Adipocyte (in vitro differentiated cells): Measurements from ENCODE around the gene SH3RF3.

ENCODE experiments used
- DNase-seq: peaks from one replicate; pipeline ENCODE4 v3.0.0-alpha.2; 2015; ENCODE audit warnings: low read depth
- H3K27me3 ChIP-seq: replicated peaks from 2 replicates; pipeline ENCODE4 v1.7.0; 2013; ENCODE audit warnings: mild to moderate bottlenecking, low read length, moderate library complexity; ENCODE audit not compliant: control insufficient read depth, insufficient read depth
- H3K36me3 ChIP-seq: 2 replicates; pipeline ENCODE4 v1.7.0; 2013; ENCODE audit warnings: low read length, mild to moderate bottlenecking, moderate library complexity; ENCODE audit not compliant: control insufficient read depth, insufficient read depth, severe bottlenecking
- H3K4me1 ChIP-seq: 2 replicates; pipeline ENCODE4 v1.7.0; 2013; ENCODE audit warnings: mild to moderate bottlenecking, low read length, moderate library complexity; ENCODE audit not compliant: control insufficient read depth, insufficient read depth
- H3K4me3 ChIP-seq: 2 replicates; pipeline ENCODE4 v1.7.0; 2013; ENCODE audit warnings: mild to moderate bottlenecking, low read length, moderate library complexity
- H3K9ac ChIP-seq: 2 replicates; pipeline ENCODE4 v1.7.0; 2013; ENCODE audit warnings: mild to moderate bottlenecking, low read length, moderate library complexity
- H3K9me3 ChIP-seq: 2 replicates; pipeline ENCODE4 v1.7.0; 2013; ENCODE audit warnings: mild to moderate bottlenecking, low read length, moderate library complexity; ENCODE audit not compliant: control insufficient read depth

The SH3RF3 gene

DNA sequence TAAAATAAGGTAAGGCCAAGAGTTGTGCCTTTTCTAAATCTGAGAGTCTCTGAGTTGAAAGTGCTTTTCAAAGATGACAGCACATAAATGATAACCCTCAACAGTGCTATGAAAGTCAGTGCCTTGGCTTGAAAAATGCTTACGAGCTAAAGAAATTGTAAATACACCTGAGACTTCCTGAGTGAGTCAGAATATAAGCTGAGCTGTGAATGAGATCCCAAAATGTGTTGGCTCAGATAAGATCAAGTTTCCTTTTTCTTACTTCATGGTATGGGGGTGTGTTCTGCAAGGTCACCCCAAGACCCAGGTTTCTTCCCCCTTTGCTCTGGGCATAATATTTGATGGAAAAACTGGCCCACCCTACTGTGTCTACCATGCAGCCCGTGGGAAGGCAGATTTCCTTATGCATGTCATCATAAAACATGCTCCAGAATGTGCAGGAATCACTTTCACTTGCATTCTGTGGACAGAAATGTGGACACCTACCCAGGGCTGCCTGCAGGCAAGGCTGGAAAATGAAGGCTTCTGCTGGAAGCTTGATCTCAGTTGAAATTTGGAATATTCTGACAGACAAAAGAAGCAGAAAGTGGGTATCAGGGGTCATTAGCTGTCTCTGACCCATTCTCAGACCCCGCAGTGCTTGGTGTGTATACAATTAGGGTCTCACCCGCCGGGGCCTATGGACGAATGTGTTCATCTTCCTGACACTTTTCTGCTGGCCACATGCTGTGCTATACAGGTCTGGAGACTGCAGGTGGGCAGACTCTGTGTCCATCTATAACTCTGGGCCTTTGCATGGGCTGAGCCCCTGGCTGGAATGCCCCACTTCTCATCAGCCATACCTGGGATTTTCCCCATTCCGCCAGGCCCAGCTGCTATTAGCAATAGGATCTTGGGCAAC lies 212.6 kb downstream of the SH3RF3 start:
- H3K9ac ChIP-seq = no peak overlapping the region
- no peaks in the 10 kb centered on the region for H3K27me3 ChIP-seq

GRCh38 chr2:109342256-109342850 lies 213.3 kb downstream of the SH3RF3 start:
- Histone ChIP-seq H3K4me1 (no peaks in the 10 kb centered on the region), H3K27me3 (no peaks in the 10 kb centered on the region), H3K36me3 (no peaks in the 10 kb centered on the region), H3K4me3 (no peak overlapping the region), H3K9me3 (no peaks in the 10 kb centered on the region), H3K9ac (no peak overlapping the region)
- no peak for DNase-seq

More for the DNA sequence above, 212.6 kb downstream of the SH3RF3 start:
- DNase-seq = no peak
- H3K4me1 ChIP-seq = peaks cover 3% of the 10 kb centered on the region
- H3K9me3 ChIP-seq = no peaks in the 10 kb centered on the region
- no peaks in the 10 kb centered on the region for H3K36me3 ChIP-seq
- H3K4me3 ChIP-seq = no peak overlapping the region

DNA sequence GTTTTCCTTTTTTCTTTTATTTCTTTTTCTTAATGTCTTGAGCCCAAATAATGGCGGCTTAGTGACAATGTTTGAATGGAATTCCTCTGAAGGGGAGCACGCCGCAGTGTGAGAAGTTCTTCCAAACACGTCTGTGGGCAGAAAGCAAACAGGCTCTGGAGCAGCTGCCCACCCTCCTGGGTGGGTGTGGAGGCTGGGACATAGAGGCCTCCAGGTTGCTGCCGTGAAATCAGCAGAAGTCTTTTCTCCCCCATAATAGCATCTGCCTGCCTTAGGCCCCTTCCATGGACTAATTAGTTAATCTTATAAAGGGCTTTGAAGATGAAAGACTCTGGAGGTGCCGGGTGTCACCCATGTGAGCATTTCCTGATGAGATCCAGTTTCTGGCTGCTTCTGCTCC lies 213.9 kb downstream of the SH3RF3 start:
- no peaks in the 10 kb centered on the region for H3K4me1 ChIP-seq

DNA sequence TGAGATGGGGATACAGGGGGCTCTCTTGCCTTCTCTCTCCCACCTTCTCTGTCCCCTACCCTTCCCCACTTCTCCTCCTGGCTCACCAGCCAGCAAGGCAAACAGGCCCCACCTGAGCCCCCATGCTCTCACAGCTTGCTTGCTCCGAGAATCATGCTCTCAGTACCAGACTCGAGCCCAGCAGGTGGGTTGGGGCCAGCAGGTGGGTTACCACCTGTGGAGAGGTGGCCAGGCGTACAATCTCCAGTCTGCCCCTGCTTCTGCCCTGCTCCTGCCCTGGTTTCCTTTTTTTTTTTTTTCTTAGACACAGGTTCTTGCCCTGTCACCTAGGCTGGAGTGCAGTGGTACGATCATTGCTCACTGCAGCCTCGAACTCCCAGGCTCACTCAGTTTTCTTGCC lies 214.5 kb downstream of the SH3RF3 start:
- Histone ChIP-seq H3K27me3 (no peaks in the 10 kb centered on the region), H3K9me3 (no peaks in the 10 kb centered on the region), H3K4me1 (no peaks in the 10 kb centered on the region), H3K9ac (no peak overlapping the region), H3K36me3 (no peaks in the 10 kb centered on the region), H3K4me3 (no peak overlapping the region)
- no peak for DNase-seq

More for the DNA sequence above, 213.9 kb downstream of the SH3RF3 start:
- no peaks in the 10 kb centered on the region for H3K36me3 ChIP-seq
- no peak overlapping the region for H3K9ac ChIP-seq
- no peak for DNase-seq
- no peak overlapping the region for H3K4me3 ChIP-seq
- no peaks in the 10 kb centered on the region for H3K9me3 ChIP-seq
- H3K27me3 ChIP-seq = no peaks in the 10 kb centered on the region

DNA sequence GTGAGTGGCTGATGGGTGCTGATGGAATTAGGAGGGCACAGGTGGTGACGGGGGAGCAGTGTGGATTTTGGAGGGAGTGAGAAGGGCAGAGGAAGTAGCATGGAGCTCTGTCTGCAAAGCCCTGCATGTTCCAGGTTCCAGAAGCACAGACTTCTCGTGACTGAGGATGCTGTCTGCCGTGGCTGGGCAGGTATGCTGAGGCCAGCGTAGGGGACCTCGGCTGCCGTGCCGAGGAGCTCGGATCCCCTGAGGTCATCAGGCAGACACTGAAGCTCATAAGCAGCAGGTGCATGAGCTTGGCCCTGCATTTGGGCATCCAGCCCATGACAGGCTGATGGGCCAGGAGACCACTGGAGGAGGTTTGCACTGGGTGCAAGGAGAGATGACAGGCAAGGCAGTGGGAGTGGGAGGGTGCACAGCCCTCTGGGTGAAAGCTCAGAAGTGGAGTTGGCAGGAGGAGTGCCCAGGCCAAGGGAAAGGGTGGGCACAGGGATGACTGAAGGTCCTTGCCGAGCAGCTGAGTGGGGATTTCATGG lies 215.3 kb downstream of the SH3RF3 start:
- H3K9me3 ChIP-seq = no peaks in the 10 kb centered on the region
- no peak overlapping the region for H3K4me3 ChIP-seq
- H3K36me3 ChIP-seq = no peaks in the 10 kb centered on the region
- H3K27me3 ChIP-seq = no peaks in the 10 kb centered on the region
- no peak overlapping the region for H3K9ac ChIP-seq
- H3K4me1 ChIP-seq = no peaks in the 10 kb centered on the region
- DNase-seq = no peak

- no peaks in the 10 kb centered on the region for H3K27me3 ChIP-seq
- H3K9me3 ChIP-seq = no peaks in the 10 kb centered on the region
- H3K36me3 ChIP-seq = no peaks in the 10 kb centered on the region
- H3K9ac ChIP-seq = no peak overlapping the region
- no peaks in the 10 kb centered on the region for H3K4me1 ChIP-seq
- no peak for DNase-seq
- no peak overlapping the region for H3K4me3 ChIP-seq
Measured at GRCh38 chr2:109345091-109345490, 216.1 kb downstream of the SH3RF3 start.

DNA sequence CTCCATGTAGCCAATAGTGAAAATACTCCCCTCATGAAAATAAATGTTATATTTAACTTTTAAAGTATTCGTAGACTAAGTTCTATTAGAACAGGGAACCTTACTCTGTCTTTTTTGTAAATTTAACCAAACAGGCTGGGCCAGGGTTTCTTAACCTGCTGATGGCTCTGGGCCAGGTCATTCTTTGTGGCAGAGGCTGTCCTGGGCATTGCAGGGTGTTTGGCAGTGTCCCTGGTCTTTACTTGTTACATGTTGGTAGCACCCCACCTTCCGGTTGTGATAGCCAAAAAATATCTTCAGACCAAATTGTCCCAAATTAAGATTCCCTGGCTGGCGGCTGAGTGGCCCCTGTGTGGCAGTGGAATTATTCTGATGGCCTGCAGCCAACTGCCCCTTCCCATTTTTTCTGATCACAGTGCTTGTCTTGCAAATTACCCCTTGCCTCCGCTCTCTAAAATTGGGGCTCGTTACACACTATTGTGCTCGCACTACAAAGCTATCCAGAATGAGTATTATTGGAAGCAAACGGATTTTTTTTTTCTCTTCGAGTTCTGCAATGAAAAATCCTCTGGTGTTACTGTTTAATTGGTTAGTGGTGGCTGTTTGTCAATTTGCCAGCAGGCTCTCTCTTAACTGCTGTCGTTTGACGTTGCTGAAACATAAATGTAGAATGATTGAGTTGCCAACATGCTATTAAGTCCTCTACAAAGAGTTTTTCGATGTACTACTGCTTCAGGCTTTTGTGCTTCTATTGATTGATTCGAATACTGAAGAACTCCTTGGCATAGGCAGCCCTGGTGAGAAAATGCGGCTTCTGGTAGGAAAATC lies 216.9 kb downstream of the SH3RF3 start:
- peaks cover 4% of the 10 kb centered on the region for H3K4me1 ChIP-seq
- no peaks in the 10 kb centered on the region for H3K9me3 ChIP-seq
- no peak overlapping the region for H3K9ac ChIP-seq
- DNase-seq = no peak
- no peaks in the 10 kb centered on the region for H3K36me3 ChIP-seq
- no peaks in the 10 kb centered on the region for H3K27me3 ChIP-seq
- H3K4me3 ChIP-seq = no peak overlapping the region

GRCh38 chr2:109346601-109347228 lies 217.7 kb downstream of the SH3RF3 start:
- DNase-seq = no peak
- Histone ChIP-seq H3K27me3 (no peaks in the 10 kb centered on the region), H3K9ac (no peak overlapping the region), H3K36me3 (no peaks in the 10 kb centered on the region), H3K4me1 (peaks cover 12% of the 10 kb centered on the region), H3K4me3 (no peak overlapping the region), H3K9me3 (no peaks in the 10 kb centered on the region)

- Histone ChIP-seq H3K4me1 (peaks cover 12% of the 10 kb centered on the region), H3K36me3 (no peaks in the 10 kb centered on the region), H3K4me3 (no peak overlapping the region)
Measured at GRCh38 chr2:109347626-109348025, 218.6 kb downstream of the SH3RF3 start.

DNA sequence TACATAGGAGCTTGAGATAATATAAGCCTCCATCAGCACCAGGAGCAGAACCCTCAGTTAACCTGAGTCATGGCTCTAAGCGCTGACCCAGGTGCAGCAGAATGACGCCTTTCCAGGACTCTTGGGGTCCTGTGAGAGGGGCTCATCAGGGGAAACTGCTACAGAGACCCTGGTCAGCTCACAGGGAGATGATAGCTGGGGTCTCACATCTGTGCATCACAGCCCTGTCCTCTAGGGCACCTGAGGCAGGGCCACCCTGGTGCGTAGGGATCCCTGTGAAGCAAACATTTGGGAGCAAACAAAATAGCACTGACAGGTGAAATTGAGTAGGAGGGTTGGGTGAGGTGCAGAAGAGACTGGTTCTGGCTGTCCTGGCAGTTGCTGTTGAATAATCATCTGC lies 219.2 kb downstream of the SH3RF3 start:
- no peak for DNase-seq
- no peaks in the 10 kb centered on the region for H3K27me3 ChIP-seq
- peaks cover 12% of the 10 kb centered on the region for H3K4me1 ChIP-seq
- no peak overlapping the region for H3K4me3 ChIP-seq
- H3K9ac ChIP-seq = no peak overlapping the region
- no peaks in the 10 kb centered on the region for H3K9me3 ChIP-seq
- H3K36me3 ChIP-seq = no peaks in the 10 kb centered on the region

More at GRCh38 chr2:109347626-109348025, 218.6 kb downstream of the SH3RF3 start:
- no peak for DNase-seq
- Histone ChIP-seq H3K27me3 (no peaks in the 10 kb centered on the region), H3K9me3 (no peaks in the 10 kb centered on the region), H3K9ac (no peak overlapping the region)
